ENCODE data around the gene SLC5A9. TPM values are rescaled to one million over a fixed set of nuclear protein-coding genes. Genes with fewer than 3 reads are reported as not detected.

Gene SLC5A9
- total and polyA plus RNA-seq, 2 of the 13 experiments (the other 11 are each of a cell fraction or from before 2014, with no cell fraction given), result 42.0 to 65.0 TPM

DNA sequence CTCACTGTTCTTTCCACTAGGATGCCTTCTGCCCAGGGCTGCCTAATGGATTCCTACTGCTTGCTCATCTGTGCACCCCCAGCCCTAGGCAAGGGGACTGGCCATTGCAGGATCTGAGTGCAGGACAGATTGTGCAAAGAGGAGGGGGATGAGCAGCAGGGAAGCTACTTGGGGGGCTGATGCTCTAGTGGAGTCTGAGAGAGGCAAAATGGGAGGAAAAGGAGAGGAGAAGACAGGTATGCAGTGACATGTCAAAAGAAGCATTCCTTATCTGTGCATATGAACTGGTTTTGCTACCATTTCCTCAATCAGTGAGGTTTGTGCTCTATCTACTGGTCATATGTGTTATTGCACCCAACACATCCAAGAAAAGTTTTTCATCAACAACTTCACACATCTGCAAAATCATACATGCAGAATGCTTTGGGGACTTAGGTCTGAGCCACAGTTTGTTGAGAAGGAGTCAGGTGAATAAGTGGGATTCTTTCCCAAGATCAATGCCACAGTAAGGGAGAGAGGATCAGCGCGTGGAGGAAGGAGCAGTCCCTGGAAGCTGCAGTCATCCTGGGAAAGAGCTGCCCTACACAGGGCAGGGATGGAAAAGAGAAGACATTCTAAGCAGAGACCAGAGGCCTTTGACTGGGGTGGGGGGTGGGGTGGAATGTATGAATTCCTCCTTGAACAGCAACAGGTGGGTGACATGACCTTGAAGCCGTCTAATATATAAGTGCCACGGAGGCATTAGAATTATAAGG is 14.4 kb downstream of the SLC5A9 start (continued):
- no peak for TF ChIP-seq PAX8 (CRISPR knock-in tag; IDR thresholded peaks at IDR 0.05; ENCODE audit: borderline replicate concordance)
- peak; percentile 77 for TF ChIP-seq RAD21 (CRISPR knock-in tag; IDR thresholded peaks at IDR 0.05)
- TF ChIP-seq NR2F6 (IDR thresholded peaks at IDR 0.05), result no peak
- TF ChIP-seq NR2F6 (CRISPR knock-in tag; IDR thresholded peaks at IDR 0.05), result no peak
- no peak for TF ChIP-seq FOSL2 (CRISPR knock-in tag; IDR thresholded peaks at IDR 0.05)
- TF ChIP-seq CC2D1A (CRISPR knock-in tag; IDR thresholded peaks at IDR 0.05), result no peak
- no peak for TF ChIP-seq HOXA5 (CRISPR knock-in tag; IDR thresholded peaks at IDR 0.05)
- no peak for TF ChIP-seq ZNF552 (CRISPR knock-in tag; IDR thresholded peaks at IDR 0.05; ENCODE audit: borderline replicate concordance)
- no peak for TF ChIP-seq ZKSCAN1 (IDR thresholded peaks at IDR 0.05; ENCODE audit: low read length)
- TF ChIP-seq, protein P1, sequence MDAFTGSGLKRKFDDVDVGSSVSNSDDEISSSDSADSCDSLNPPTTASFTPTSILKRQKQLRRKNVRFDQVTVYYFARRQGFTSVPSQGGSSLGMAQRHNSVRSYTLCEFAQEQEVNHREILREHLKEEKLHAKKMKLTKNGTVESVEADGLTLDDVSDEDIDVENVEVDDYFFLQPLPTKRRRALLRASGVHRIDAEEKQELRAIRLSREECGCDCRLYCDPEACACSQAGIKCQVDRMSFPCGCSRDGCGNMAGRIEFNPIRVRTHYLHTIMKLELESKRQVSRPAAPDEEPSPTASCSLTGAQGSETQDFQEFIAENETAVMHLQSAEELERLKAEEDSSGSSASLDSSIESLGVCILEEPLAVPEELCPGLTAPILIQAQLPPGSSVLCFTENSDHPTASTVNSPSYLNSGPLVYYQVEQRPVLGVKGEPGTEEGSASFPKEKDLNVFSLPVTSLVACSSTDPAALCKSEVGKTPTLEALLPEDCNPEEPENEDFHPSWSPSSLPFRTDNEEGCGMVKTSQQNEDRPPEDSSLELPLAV (CRISPR knock-in tag; conservative IDR thresholded peaks at IDR 0.05; ENCODE audit: low read depth), result no peak
- peak; percentile 65; the same call in 1 of the 2 replicates for TF ChIP-seq SMC3 (IDR thresholded peaks at IDR 0.05; ENCODE audit: low read length)
- TF ChIP-seq, protein P2, sequence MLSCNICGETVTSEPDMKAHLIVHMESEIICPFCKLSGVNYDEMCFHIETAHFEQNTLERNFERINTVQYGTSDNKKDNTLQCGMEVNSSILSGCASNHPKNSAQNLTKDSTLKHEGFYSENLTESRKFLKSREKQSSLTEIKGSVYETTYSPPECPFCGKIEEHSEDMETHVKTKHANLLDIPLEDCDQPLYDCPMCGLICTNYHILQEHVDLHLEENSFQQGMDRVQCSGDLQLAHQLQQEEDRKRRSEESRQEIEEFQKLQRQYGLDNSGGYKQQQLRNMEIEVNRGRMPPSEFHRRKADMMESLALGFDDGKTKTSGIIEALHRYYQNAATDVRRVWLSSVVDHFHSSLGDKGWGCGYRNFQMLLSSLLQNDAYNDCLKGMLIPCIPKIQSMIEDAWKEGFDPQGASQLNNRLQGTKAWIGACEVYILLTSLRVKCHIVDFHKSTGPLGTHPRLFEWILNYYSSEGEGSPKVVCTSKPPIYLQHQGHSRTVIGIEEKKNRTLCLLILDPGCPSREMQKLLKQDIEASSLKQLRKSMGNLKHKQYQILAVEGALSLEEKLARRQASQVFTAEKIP (CRISPR knock-in tag; IDR thresholded peaks at IDR 0.05; ENCODE audit: borderline replicate concordance), result no peak
- no peak for TF ChIP-seq MEIS1 (CRISPR knock-in tag; IDR thresholded peaks at IDR 0.05; ENCODE audit: borderline replicate concordance)
- peak; percentile 80 for TF ChIP-seq STAG1 (CRISPR knock-in tag; IDR thresholded peaks at IDR 0.05)
- TF ChIP-seq, protein P3, sequence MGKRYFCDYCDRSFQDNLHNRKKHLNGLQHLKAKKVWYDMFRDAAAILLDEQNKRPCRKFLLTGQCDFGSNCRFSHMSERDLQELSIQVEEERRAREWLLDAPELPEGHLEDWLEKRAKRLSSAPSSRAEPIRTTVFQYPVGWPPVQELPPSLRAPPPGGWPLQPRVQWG (CRISPR knock-in tag; IDR thresholded peaks at IDR 0.05; ENCODE audit: borderline replicate concordance, low read depth), result no peak
- TF ChIP-seq, protein P4, sequence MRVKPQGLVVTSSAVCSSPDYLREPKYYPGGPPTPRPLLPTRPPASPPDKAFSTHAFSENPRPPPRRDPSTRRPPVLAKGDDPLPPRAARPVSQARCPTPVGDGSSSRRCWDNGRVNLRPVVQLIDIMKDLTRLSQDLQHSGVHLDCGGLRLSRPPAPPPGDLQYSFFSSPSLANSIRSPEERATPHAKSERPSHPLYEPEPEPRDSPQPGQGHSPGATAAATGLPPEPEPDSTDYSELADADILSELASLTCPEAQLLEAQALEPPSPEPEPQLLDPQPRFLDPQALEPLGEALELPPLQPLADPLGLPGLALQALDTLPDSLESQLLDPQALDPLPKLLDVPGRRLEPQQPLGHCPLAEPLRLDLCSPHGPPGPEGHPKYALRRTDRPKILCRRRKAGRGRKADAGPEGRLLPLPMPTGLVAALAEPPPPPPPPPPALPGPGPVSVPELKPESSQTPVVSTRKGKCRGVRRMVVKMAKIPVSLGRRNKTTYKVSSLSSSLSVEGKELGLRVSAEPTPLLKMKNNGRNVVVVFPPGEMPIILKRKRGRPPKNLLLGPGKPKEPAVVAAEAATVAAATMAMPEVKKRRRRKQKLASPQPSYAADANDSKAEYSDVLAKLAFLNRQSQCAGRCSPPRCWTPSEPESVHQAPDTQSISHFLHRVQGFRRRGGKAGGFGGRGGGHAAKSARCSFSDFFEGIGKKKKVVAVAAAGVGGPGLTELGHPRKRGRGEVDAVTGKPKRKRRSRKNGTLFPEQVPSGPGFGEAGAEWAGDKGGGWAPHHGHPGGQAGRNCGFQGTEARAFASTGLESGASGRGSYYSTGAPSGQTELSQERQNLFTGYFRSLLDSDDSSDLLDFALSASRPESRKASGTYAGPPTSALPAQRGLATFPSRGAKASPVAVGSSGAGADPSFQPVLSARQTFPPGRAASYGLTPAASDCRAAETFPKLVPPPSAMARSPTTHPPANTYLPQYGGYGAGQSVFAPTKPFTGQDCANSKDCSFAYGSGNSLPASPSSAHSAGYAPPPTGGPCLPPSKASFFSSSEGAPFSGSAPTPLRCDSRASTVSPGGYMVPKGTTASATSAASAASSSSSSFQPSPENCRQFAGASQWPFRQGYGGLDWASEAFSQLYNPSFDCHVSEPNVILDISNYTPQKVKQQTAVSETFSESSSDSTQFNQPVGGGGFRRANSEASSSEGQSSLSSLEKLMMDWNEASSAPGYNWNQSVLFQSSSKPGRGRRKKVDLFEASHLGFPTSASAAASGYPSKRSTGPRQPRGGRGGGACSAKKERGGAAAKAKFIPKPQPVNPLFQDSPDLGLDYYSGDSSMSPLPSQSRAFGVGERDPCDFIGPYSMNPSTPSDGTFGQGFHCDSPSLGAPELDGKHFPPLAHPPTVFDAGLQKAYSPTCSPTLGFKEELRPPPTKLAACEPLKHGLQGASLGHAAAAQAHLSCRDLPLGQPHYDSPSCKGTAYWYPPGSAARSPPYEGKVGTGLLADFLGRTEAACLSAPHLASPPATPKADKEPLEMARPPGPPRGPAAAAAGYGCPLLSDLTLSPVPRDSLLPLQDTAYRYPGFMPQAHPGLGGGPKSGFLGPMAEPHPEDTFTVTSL (CRISPR knock-in tag; IDR thresholded peaks at IDR 0.05; ENCODE audit: borderline replicate concordance), result no peak
